CD14-positive monocyte (primary cell): ENCODE measurements around the gene CTNNB1. TPM values are rescaled to one million over a fixed set of nuclear protein-coding genes. Genes with fewer than 3 reads are reported as not detected.

Experiments used
- DNase-seq, 3 donors: peaks; one replicate each; pipeline ENCODE4 v3.0.0-alpha.2; 2011 to 2022
- H2AFZ ChIP-seq: 2 replicates; pipeline ENCODE4 v1.6.0; 2012; ENCODE audit warnings: mild to moderate bottlenecking, low read depth, low read length, inconsistent platforms; ENCODE audit not compliant: insufficient read depth, poor library complexity, severe bottlenecking
- H3K27ac ChIP-seq, 2 donors: 1 replicate in 1 of 2; 2 replicates in 1 of 2; pipeline ENCODE4 v1.5.1; 2012 to 2013; ENCODE audit warnings: low read length in 2 of 2, control low read depth in 1 of 2, inconsistent platforms in 1 of 2, low read depth in 1 of 2, mild to moderate bottlenecking in 1 of 2
- H3K27me3 ChIP-seq, 2 donors: one replicate each; pipeline versions ENCODE4 v1.6.0 to v1.6.1; 2011 to 2013; ENCODE audit warnings: low read length in 2 of 2; ENCODE audit not compliant: control insufficient read depth in 2 of 2, insufficient read depth in 2 of 2
- H3K36me3 ChIP-seq, 2 donors: replicated peaks in 1 of 2; 1 replicate in 1 of 2; 2 replicates in 1 of 2; pipeline versions ENCODE4 v1.5.1 to v1.6.1; 2012 to 2013; ENCODE audit warnings: low read length in 2 of 2, control low read depth in 1 of 2, inconsistent platforms in 1 of 2, mild to moderate bottlenecking in 1 of 2; ENCODE audit not compliant: insufficient read depth in 2 of 2, control insufficient read depth in 1 of 2
- H3K4me1 ChIP-seq, 2 donors: 1 replicate in 1 of 2; 2 replicates in 1 of 2; pipeline versions ENCODE4 v1.5.1 to v1.6.1; 2012 to 2013; ENCODE audit warnings: low read length in 2 of 2, control low read depth in 1 of 2, inconsistent platforms in 1 of 2, mild to moderate bottlenecking in 1 of 2, moderate library complexity in 1 of 2; ENCODE audit not compliant: insufficient read depth in 2 of 2, control insufficient read depth in 1 of 2
- H3K4me2 ChIP-seq: replicated peaks from 2 replicates; pipeline ENCODE3; 2012; ENCODE audit warnings: low read length, moderate library complexity, mild to moderate bottlenecking; ENCODE audit not compliant: poor library complexity, severe bottlenecking; ENCODE audit errors: extremely low read depth
- H3K4me3 ChIP-seq, 3 experiments: fragments of 200-600 bp in 1 of 3; sonication (generic) in 1 of 3; replicated peaks in 1 of 3; 1 replicate in 2 of 3; 2 replicates in 1 of 3; pipeline ENCODE4 v1.5.1; 2011 to 2013; ENCODE audit warnings: low read length in 3 of 3, mild to moderate bottlenecking in 3 of 3, control low read depth in 2 of 3, low read depth in 2 of 3, inconsistent platforms in 1 of 3, moderate library complexity in 1 of 3
- H3K79me2 ChIP-seq: 2 replicates; pipeline ENCODE4 v1.6.0; 2012; ENCODE audit warnings: mild to moderate bottlenecking, control low read depth, inconsistent platforms, low read length, moderate library complexity; ENCODE audit not compliant: insufficient read depth
- H3K9ac ChIP-seq: 2 replicates; pipeline ENCODE4 v1.6.0; 2017; ENCODE audit warnings: low read length, mild to moderate bottlenecking; ENCODE audit not compliant: insufficient read depth, poor library complexity, severe bottlenecking
- H3K9me3 ChIP-seq, 2 donors: replicated peaks in 1 of 2; 1 replicate in 1 of 2; 2 replicates in 1 of 2; pipeline versions ENCODE4 v1.5.1 to v1.6.1; 2012 to 2013; ENCODE audit warnings: low read length in 2 of 2, control low read depth in 1 of 2; ENCODE audit not compliant: control insufficient read depth in 1 of 2, insufficient read depth in 1 of 2
- H4K20me1 ChIP-seq: 2 replicates; pipeline ENCODE4 v1.6.0; 2012; ENCODE audit warnings: mild to moderate bottlenecking, low read length, control low read depth, moderate library complexity; ENCODE audit not compliant: insufficient read depth
- H3K27ac Mint-ChIP-seq, 7 donors: one replicate each; pipeline ENCODE4 v1.8.0; 2020; ENCODE audit warnings: mild to moderate bottlenecking in 7 of 7, mixed read lengths in 7 of 7, moderate library complexity in 6 of 7, inconsistent platforms in 2 of 7
- H3K27me3 Mint-ChIP-seq, 3 donors: one replicate each; pipeline ENCODE4 v1.8.0; 2021 to 2022; ENCODE audit warnings: low read depth in 3 of 3, mild to moderate bottlenecking in 3 of 3, mixed read lengths in 3 of 3, moderate library complexity in 3 of 3, inconsistent platforms in 1 of 3
- H3K36me3 Mint-ChIP-seq, 2 donors: one replicate each; pipeline ENCODE4 v1.8.0; 2020; ENCODE audit warnings: mixed read lengths in 2 of 2, inconsistent platforms in 1 of 2, mild to moderate bottlenecking in 1 of 2
- H3K4me1 Mint-ChIP-seq: one replicate; pipeline ENCODE4 v1.8.0; 2020; ENCODE audit warnings: mild to moderate bottlenecking, mixed read lengths
- H3K4me3 Mint-ChIP-seq, 2 donors: one replicate each; pipeline ENCODE4 v1.8.0; 2020; ENCODE audit warnings: mild to moderate bottlenecking in 2 of 2, mixed read lengths in 2 of 2, moderate library complexity in 1 of 2
- H3K9me3 Mint-ChIP-seq, 7 donors: one replicate each; pipeline ENCODE4 v1.8.0; 2020 to 2022; ENCODE audit warnings: mixed read lengths in 7 of 7, mild to moderate bottlenecking in 6 of 7, moderate library complexity in 6 of 7, inconsistent platforms in 2 of 7
- CTCF ChIP-seq: fragments of 200-600 bp; IDR thresholded peaks from one replicate; pipeline ENCODE4 v1.8.0; 2022; ENCODE audit warnings: antibody characterized with exemption, mild to moderate bottlenecking
- WGBS: methylation state at CpG from one replicate; pipeline ENCODE4 v1.1.5; 2013; ENCODE audit warnings: missing lambda C conversion rate; ENCODE audit not compliant: insufficient coverage; 5-methylcytosine and 5-hydroxymethylcytosine counted together
- intact Hi-C, 2 donors: fragments of 100-400 bp; cut with micrococcal nuclease; formaldehyde crosslinking; loops; one replicate each; pipeline versions ENCODE4 v1.15.0 to v1.15.1; 2023
- polyA plus RNA-seq, 3 donors: library from polyadenylated mRNA; depleted of rRNA in 1 of 3; unstranded in 2 of 3; stranded (reverse) in 1 of 3; fragments of 300-500 nt in 2 of 3; fragments of >200 nt in 1 of 3; fragmentation: Illumina TruSeq in 2 of 3; gene quantifications; 1 replicate in 2 of 3; 2 replicates in 1 of 3; pipeline ENCODE4 v1.2.3, GENCODE V29; 2012 to 2021

Gene CTNNB1
- polyA plus RNA-seq, 3 donors, result 51.2 to 240 (median 54.3) TPM

DNA sequence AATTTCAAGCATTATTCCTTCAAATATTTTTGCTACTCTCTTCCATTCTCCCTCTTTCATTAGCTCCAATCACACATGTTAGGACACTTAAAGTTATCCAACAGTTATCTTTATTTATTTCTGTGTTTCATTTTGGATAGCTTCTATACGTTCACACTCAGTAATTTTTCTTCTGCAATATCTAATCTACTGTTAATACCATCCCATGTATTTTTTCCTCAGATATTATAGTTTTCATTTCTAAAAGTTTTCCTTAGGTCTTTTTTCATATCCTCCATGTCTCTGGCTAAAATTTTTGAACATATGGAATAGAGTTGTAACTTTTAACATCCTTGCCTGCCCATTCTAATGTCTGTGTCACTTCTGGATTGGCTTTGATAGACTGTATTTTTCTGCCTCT, 73.4 kb downstream of the CTNNB1 start:
- Mint-ChIP-seq H3K4me3 (no peak overlapping the region), H3K36me3 (no peaks in the 10 kb centered on the region), H3K4me1 (no peaks in the 10 kb centered on the region), H3K27me3 (peaks cover 0 to 1% (median 0%) of the 10 kb centered on the region in 3 donors), H3K27ac (no peak overlapping the region), H3K9me3 (peaks cover 6 to 36% (median 14%) of the 10 kb centered on the region in 7 donors)
- Histone ChIP-seq H3K9me3 (peaks cover 0 to 18% of the 10 kb centered on the region in 2 donors), H3K36me3 (no peaks in the 10 kb centered on the region), H3K27ac (no peak overlapping the region), H2AFZ (no peak overlapping the region), H3K9ac (no peak overlapping the region), H3K4me1 (no peaks in the 10 kb centered on the region), H3K79me2 (no peaks in the 10 kb centered on the region), H4K20me1 (no peaks in the 10 kb centered on the region), H3K4me3 (no peak overlapping the region), H3K27me3 (no peaks in the 10 kb centered on the region), H3K4me2 (no peak overlapping the region)
- TF ChIP-seq CTCF, result no peak
- intact Hi-C loops, result no loop called here
- DNase-seq, result no peak
- WGBS, result no CpG with 5 or more reads among the region's 1 CpG

- H3K27ac ChIP-seq, result no peak overlapping the region
- Mint-ChIP-seq H3K27me3 (peaks cover 0 to under 1% (median 0%) of the 10 kb centered on the region in 3 donors), H3K36me3 (no peaks in the 10 kb centered on the region), H3K27ac (no peak overlapping the region), H3K4me3 (no peak overlapping the region), H3K4me1 (no peaks in the 10 kb centered on the region), H3K9me3 (peaks cover 8 to 27% (median 15%) of the 10 kb centered on the region in 7 donors)
- H3K36me3 ChIP-seq, result no peaks in the 10 kb centered on the region
- no peaks in the 10 kb centered on the region for H3K79me2 ChIP-seq
- intact Hi-C loops, result no loop called here
- H3K4me3 ChIP-seq, result no peak overlapping the region
- no peak for TF ChIP-seq CTCF
- no peaks in the 10 kb centered on the region for H3K27me3 ChIP-seq
- no peaks in the 10 kb centered on the region for H3K4me1 ChIP-seq
- H3K4me2 ChIP-seq, result no peak overlapping the region
- DNase-seq, result no peak
- H2AFZ ChIP-seq, result no peak overlapping the region
- no peaks in the 10 kb centered on the region for H4K20me1 ChIP-seq
- H3K9me3 ChIP-seq, result peaks cover 0 to 26% of the 10 kb centered on the region in 2 donors
- no peak overlapping the region for H3K9ac ChIP-seq
Measured at GRCh38 chr3:41274944-41275668, 75.8 kb downstream of the CTNNB1 start.
